HepG2 (cell line): ENCODE results near the gene CEP83. TPM values are rescaled to one million over a fixed set of nuclear protein-coding genes. Genes with fewer than 3 reads are reported as not detected.
"Not testable (repeated sequence)": the region's sequence is repeated elsewhere in the genome, so short reads cannot be mapped to it uniquely, and the experiment has no call there.

Experiments
- ARID5B ChIP-seq: IDR thresholded peaks from 2 replicates; pipeline ENCODE4 v1.4.0; 2020; ENCODE audit warnings: mild to moderate bottlenecking, missing genetic modification reagents
- HDAC2 ChIP-seq: sonication (generic); formaldehyde crosslinking; IDR thresholded peaks from 2 replicates; pipeline ENCODE4 v1.4.0; 2020; ENCODE audit warnings: missing genetic modification reagents
- HOXA3 ChIP-seq: sonication (generic); formaldehyde crosslinking; IDR thresholded peaks from 2 replicates; pipeline ENCODE4 v1.5.0; 2020; ENCODE audit warnings: missing genetic modification reagents
- KAT7 ChIP-seq: IDR thresholded peaks from 2 replicates; pipeline ENCODE4 v1.6.1; 2018; ENCODE audit warnings: borderline replicate concordance, missing compliant biosample characterization
- NR2C2 ChIP-seq: sonication (generic); formaldehyde crosslinking; IDR thresholded peaks from 2 replicates; pipeline ENCODE4 v1.4.0; 2020; ENCODE audit warnings: missing genetic modification reagents, mild to moderate bottlenecking, moderate library complexity, borderline replicate concordance
- SAP130 ChIP-seq: IDR thresholded peaks from 2 replicates; pipeline ENCODE4 v1.6.1; 2016; ENCODE audit warnings: low read depth
- SNAI1 ChIP-seq: sonication (generic); formaldehyde crosslinking; IDR thresholded peaks from 2 replicates; pipeline ENCODE4 v1.5.0; 2020; ENCODE audit warnings: mild to moderate bottlenecking, missing genetic modification reagents, borderline replicate concordance
- SOX13 ChIP-seq, 3 experiments: fragments of 450-650 bp in 1 of 3; sonication (generic) in 1 of 3; formaldehyde crosslinking in 1 of 3; IDR thresholded peaks in 2 of 3; conservative IDR thresholded peaks in 1 of 3; 2 replicates each; pipeline versions ENCODE4 v1.5.0 to v1.6.1; 2016 to 2020; ENCODE audit warnings: antibody characterized with exemption in 1 of 3, mild to moderate bottlenecking in 1 of 3, missing compliant biosample characterization in 1 of 3, missing genetic modification reagents in 1 of 3, moderate library complexity in 1 of 3
- ZBTB38 ChIP-seq: sonication (generic); formaldehyde crosslinking; IDR thresholded peaks from 2 replicates; pipeline ENCODE4 v1.5.1; 2020; ENCODE audit warnings: mild to moderate bottlenecking, missing genetic modification reagents
- ZFP91 ChIP-seq: sonication (generic); formaldehyde crosslinking; IDR thresholded peaks from 2 replicates; pipeline ENCODE4 v1.9.0; 2022; ENCODE audit warnings: missing genetic modification reagents, mild to moderate bottlenecking, borderline replicate concordance
- ZMYM4 ChIP-seq: sonication (generic); formaldehyde crosslinking; IDR thresholded peaks from 2 replicates; pipeline ENCODE4 v1.8.1; 2023; ENCODE audit warnings: mild to moderate bottlenecking, missing genetic modification reagents
- ZNF281 ChIP-seq: sonication (generic); formaldehyde crosslinking; IDR thresholded peaks from 2 replicates; pipeline ENCODE4 v1.4.0; 2020; ENCODE audit warnings: missing genetic modification reagents, borderline replicate concordance
- ZNF331 ChIP-seq: sonication (generic); formaldehyde crosslinking; IDR thresholded peaks from 2 replicates; pipeline ENCODE4 v1.4.0; 2020; ENCODE audit warnings: missing genetic modification reagents
- ZNF350 ChIP-seq: sonication (generic); formaldehyde crosslinking; IDR thresholded peaks from 2 replicates; pipeline ENCODE4 v1.4.0; 2020; ENCODE audit warnings: mild to moderate bottlenecking, low read depth, missing genetic modification reagents, borderline replicate concordance
- ZNF574 ChIP-seq: sonication (generic); formaldehyde crosslinking; IDR thresholded peaks from 2 replicates; pipeline ENCODE4 v1.4.0; 2020; ENCODE audit warnings: missing genetic modification reagents
- polyA plus RNA-seq, 8 experiments: library from polyadenylated mRNA; depleted of rRNA in 3 of 8; stranded (reverse) in 7 of 8; unstranded in 1 of 8; fragments of >200 nt; fragmentation: Illumina TruSeq in 4 of 8; extraction: Trizol in 4 of 8; gene quantifications; 2 replicates each; pipeline versions ENCODE4 v1.2.1 to v1.2.3, GENCODE V29; 2011 to 2016; ENCODE audit warnings: low read depth in 4 of 8, missing spikeins in 1 of 8, mixed read lengths in 1 of 8; ENCODE audit not compliant: insufficient read depth in 1 of 8
- total RNA-seq, 5 experiments: library from RNA; depleted of rRNA; stranded (reverse); fragments of >200 nt; fragmentation: Illumina TruSeq; extraction: Trizol; gene quantifications; 2 replicates each; pipeline ENCODE4 v1.2.3, GENCODE V29; 2016; ENCODE audit warnings: low read depth in 1 of 5

CEP83 gene
- total and polyA plus RNA-seq, 2 of the 13 experiments (the other 11 are each of a cell fraction or from before 2014, with no cell fraction given) = 6.2 to 19.2 TPM

DNA sequence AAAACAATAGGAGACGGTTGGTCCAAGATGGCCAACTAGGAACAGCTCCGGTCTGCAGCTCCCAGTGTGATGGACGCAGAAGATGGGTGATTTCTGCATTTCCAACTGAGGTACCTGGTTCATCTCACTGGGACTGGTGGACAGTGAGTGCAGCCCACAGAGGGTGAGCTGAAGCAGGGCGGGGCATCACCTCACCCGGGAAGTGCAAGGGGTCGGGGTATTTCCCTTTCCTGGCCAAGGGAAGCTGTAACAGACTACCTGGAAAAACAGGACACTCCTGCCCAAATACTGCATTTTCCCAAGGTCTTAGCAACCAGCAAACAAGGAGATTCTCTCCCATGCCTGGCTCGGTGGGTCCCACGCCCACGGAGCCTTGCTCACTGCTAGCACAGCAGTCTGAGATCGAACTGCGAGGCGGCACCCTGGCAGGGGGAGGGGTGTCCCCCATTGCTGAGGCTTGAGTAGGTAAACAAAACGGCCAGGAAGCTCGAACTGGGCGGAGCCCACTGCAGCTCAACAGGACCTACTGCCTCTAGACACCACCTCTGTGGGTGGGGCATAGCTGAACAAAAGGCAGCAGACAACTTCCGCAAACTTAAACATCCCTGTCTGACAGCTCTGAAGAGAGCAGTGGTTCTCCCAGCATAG lies 70.1 kb downstream of the CEP83 start (continued):
- TF ChIP-seq KAT7 (CRISPR knock-in tag) (peak; percentile 51; the same call in 1 of the 2 replicates), HDAC2 (CRISPR knock-in tag) (0 out of 2 replicates have a peak, but pooled peaks have one; percentile 23), ZNF281 (peak; percentile 79; the same call in 1 of the 2 replicates), ARID5B (CRISPR knock-in tag) (peak; percentile 46; the same call in 1 of the 2 replicates), ZNF350 (CRISPR knock-in tag) (peak; percentile 33; the same call in 1 of the 2 replicates), NR2C2 (CRISPR knock-in tag) (peak; percentile 35; the same call in 1 of the 2 replicates), ZNF331 (0 out of 2 replicates have a peak, but pooled peaks have one; percentile 21), SNAI1 (0 out of 2 replicates have a peak, but pooled peaks have one; percentile 45), SAP130 (peak; percentile 56; the same call in 1 of the 2 replicates), SOX13 (CRISPR knock-in tag; conservative IDR thresholded peaks at IDR 0.05 in 1 of 2, IDR thresholded peaks at IDR 0.05 in 1 of 2) (peak in 1 of 2 experiments; percentile 51; a peak in 2 of 4 replicates), HOXA3 (0 out of 2 replicates have a peak, but pooled peaks have one; percentile 14), ZMYM4 (CRISPR knock-in tag) (peak; percentile 84), ZNF574 (CRISPR knock-in tag) (0 out of 2 replicates have a peak, but pooled peaks have one; percentile 19), ZBTB38 (CRISPR knock-in tag) (0 out of 2 replicates have a peak, but pooled peaks have one; percentile 6), ZFP91 (CRISPR knock-in tag) (peak; percentile 39; the same call in 1 of the 2 replicates)
- TF ChIP-seq SOX13 (IDR thresholded peaks at IDR 0.05) = not testable (repeated sequence)
